Fibroblast of villous mesenchyme (primary cell): ENCODE results near the gene ERMAP. TPM values are rescaled to one million over a fixed set of nuclear protein-coding genes. Genes with fewer than 3 reads are reported as not detected.

Source experiments
- DNase-seq: peaks from one replicate; pipeline ENCODE4 v3.0.0-alpha.2; 2010; ENCODE audit warnings: low read depth
- H3K4me3 ChIP-seq: 2 replicates; pipeline ENCODE4 v1.5.1; 2011; ENCODE audit warnings: low read depth, mild to moderate bottlenecking, low read length
- CTCF ChIP-seq: IDR thresholded peaks from 2 replicates; pipeline ENCODE4 v1.5.1; 2012; ENCODE audit warnings: low read depth, mild to moderate bottlenecking, low read length; ENCODE audit not compliant: insufficient read depth
- total RNA-seq: library from RNA; depleted of rRNA; stranded (reverse); fragments of >200 nt; gene quantifications from 2 replicates; pipeline ENCODE4 v1.2.3, GENCODE V29; 2012

Gene ERMAP
- total RNA-seq, 1 donor, result 14.2 TPM

GRCh38 chr1:42821690-42822089 lies 4.8 kb downstream of the ERMAP start:
- TF ChIP-seq CTCF, result no peak
- no peak for DNase-seq
- H3K4me3 ChIP-seq, result no peak overlapping the region

GRCh38 chr1:42822800-42823392 lies 6.0 kb downstream of the ERMAP start:
- DNase-seq, result peak; percentile 87
- H3K4me3 ChIP-seq, result no peak overlapping the region
- TF ChIP-seq CTCF, result no peak

GRCh38 chr1:42824481-42825035 lies 7.6 kb downstream of the ERMAP start:
- TF ChIP-seq CTCF, result no peak
- no peak overlapping the region for H3K4me3 ChIP-seq
- DNase-seq, result no peak

GRCh38 chr1:42825036-42825851 lies 8.3 kb downstream of the ERMAP start:
- TF ChIP-seq CTCF, result no peak
- H3K4me3 ChIP-seq, result no peak overlapping the region
- DNase-seq, result no peak

GRCh38 chr1:42830631-42831030 lies 13.7 kb downstream of the ERMAP start:
- TF ChIP-seq CTCF, result no peak
- no peak for DNase-seq
- H3K4me3 ChIP-seq, result no peak overlapping the region

GRCh38 chr1:42831273-42831672 lies 14.4 kb downstream of the ERMAP start:
- no peak for TF ChIP-seq CTCF
- no peak overlapping the region for H3K4me3 ChIP-seq
- DNase-seq, result no peak
